Measurements from ENCODE around the gene IL15RA. TPM values are rescaled to one million over a fixed set of nuclear protein-coding genes. Genes with fewer than 3 reads are reported as not detected.

Gene IL15RA
- total and polyA plus RNA-seq, 2 donors from 2014 or later = 6.8 to 13.9 TPM

- Histone ChIP-seq H3K27ac (ENCODE audit: low read depth in 2 of 2, low read length in 2 of 2) (no peak overlapping the region), H3K27me3 (ENCODE audit: control insufficient read depth, insufficient read depth, low read length) (no peaks in the 10 kb centered on the region), H3K4me1 (ENCODE audit: control insufficient read depth in 2 of 3, insufficient read depth in 2 of 3, low read depth in 1 of 3, low read length in 3 of 3) (no peaks in the 10 kb centered on the region), H3K9me3 (ENCODE audit: control insufficient read depth in 2 of 3, insufficient read depth in 1 of 3, low read length in 3 of 3) (peaks cover 0 to 4% (median 4%) of the 10 kb centered on the region in 3 donors), H3K4me3 (ENCODE audit: low read length in 3 of 3) (no peak overlapping the region), H3K36me3 (ENCODE audit: control insufficient read depth in 2 of 3, insufficient read depth in 3 of 3, low read length in 3 of 3) (no peaks in the 10 kb centered on the region), H3K9ac (ENCODE audit: low read length in 3 of 3) (no peak overlapping the region)
- intact Hi-C loops (cut with DNase I) = no loop called here
- FAIRE-seq (no peak), DNase-seq (no peak)
- TF ChIP-seq, protein P1, sequence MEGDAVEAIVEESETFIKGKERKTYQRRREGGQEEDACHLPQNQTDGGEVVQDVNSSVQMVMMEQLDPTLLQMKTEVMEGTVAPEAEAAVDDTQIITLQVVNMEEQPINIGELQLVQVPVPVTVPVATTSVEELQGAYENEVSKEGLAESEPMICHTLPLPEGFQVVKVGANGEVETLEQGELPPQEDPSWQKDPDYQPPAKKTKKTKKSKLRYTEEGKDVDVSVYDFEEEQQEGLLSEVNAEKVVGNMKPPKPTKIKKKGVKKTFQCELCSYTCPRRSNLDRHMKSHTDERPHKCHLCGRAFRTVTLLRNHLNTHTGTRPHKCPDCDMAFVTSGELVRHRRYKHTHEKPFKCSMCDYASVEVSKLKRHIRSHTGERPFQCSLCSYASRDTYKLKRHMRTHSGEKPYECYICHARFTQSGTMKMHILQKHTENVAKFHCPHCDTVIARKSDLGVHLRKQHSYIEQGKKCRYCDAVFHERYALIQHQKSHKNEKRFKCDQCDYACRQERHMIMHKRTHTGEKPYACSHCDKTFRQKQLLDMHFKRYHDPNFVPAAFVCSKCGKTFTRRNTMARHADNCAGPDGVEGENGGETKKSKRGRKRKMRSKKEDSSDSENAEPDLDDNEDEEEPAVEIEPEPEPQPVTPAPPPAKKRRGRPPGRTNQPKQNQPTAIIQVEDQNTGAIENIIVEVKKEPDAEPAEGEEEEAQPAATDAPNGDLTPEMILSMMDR (IDR thresholded peaks at IDR 0.05; ENCODE audit: borderline replicate concordance, extremely low read depth, insufficient read depth) = no peak
Observed at GRCh38 chr10:5988336-5988920, 11.1 kb upstream of the IL15RA start.

GRCh38 chr10:5987747-5988146 is 10.4 kb upstream of the IL15RA start:
- no peak overlapping the region for H3K27ac ChIP-seq (ENCODE audit: low read depth in 2 of 2, low read length in 2 of 2)

GRCh38 chr10:5985029-5985428 is 7.7 kb upstream of the IL15RA start:
- no peak for DNase-seq
- H3K9ac ChIP-seq (ENCODE audit: low read length in 3 of 3) = no peak overlapping the region
- H3K4me1 ChIP-seq (ENCODE audit: control insufficient read depth in 2 of 3, insufficient read depth in 2 of 3, low read depth in 1 of 3, low read length in 3 of 3) = no peaks in the 10 kb centered on the region
- no peaks in the 10 kb centered on the region for H3K36me3 ChIP-seq (ENCODE audit: control insufficient read depth in 2 of 3, insufficient read depth in 3 of 3, low read length in 3 of 3)
- H3K9me3 ChIP-seq (ENCODE audit: control insufficient read depth in 2 of 3, insufficient read depth in 1 of 3, low read length in 3 of 3) = no peaks in the 10 kb centered on the region
- TF ChIP-seq, protein P1 (IDR thresholded peaks at IDR 0.05; ENCODE audit: borderline replicate concordance, extremely low read depth, insufficient read depth) = no peak
- no peak overlapping the region for H3K4me3 ChIP-seq (ENCODE audit: low read length in 3 of 3)
- no peak for FAIRE-seq
- H3K27ac ChIP-seq (ENCODE audit: low read depth in 2 of 2, low read length in 2 of 2) = no peak overlapping the region
- intact Hi-C loops (cut with DNase I) = no loop called here
- no peaks in the 10 kb centered on the region for H3K27me3 ChIP-seq (ENCODE audit: control insufficient read depth, insufficient read depth, low read length)

More at GRCh38 chr10:5987747-5988146, 10.4 kb upstream of the IL15RA start:
- FAIRE-seq (no peak), DNase-seq (no peak)
- Histone ChIP-seq H3K36me3 (ENCODE audit: control insufficient read depth in 2 of 3, insufficient read depth in 3 of 3, low read length in 3 of 3) (no peaks in the 10 kb centered on the region), H3K4me1 (ENCODE audit: control insufficient read depth in 2 of 3, insufficient read depth in 2 of 3, low read depth in 1 of 3, low read length in 3 of 3) (no peaks in the 10 kb centered on the region), H3K4me3 (ENCODE audit: low read length in 3 of 3) (no peak overlapping the region), H3K27me3 (ENCODE audit: control insufficient read depth, insufficient read depth, low read length) (no peaks in the 10 kb centered on the region), H3K9me3 (ENCODE audit: control insufficient read depth in 2 of 3, insufficient read depth in 1 of 3, low read length in 3 of 3) (peaks cover 0 to 4% (median 4%) of the 10 kb centered on the region in 3 donors), H3K9ac (ENCODE audit: low read length in 3 of 3) (no peak overlapping the region)
- TF ChIP-seq, protein P1 (IDR thresholded peaks at IDR 0.05; ENCODE audit: borderline replicate concordance, extremely low read depth, insufficient read depth) = no peak
- intact Hi-C loops (cut with DNase I) = no loop called here

DNA sequence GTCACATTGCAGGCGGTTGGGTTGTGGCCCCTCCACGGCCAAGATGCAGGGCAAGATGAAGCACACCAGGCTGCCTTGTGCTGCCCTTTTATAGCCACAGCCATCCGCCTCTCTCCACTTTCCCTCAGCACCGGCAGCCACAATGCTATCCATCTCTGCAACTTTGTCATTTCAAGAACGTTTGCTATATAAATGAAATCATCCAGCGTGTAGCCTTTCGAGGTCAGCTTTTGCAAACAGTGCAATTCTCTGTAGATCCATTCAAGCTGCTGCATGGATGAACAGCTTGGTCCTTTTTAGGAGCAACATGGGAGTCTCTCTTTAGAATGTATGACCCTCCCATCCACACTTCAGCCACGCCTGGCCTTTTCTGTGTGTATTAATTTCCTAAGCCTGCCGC is 6.4 kb upstream of the IL15RA start:
- Histone ChIP-seq H3K36me3 (ENCODE audit: control insufficient read depth in 2 of 3, insufficient read depth in 3 of 3, low read length in 3 of 3) (no peaks in the 10 kb centered on the region), H3K4me1 (ENCODE audit: control insufficient read depth in 2 of 3, insufficient read depth in 2 of 3, low read depth in 1 of 3, low read length in 3 of 3) (no peaks in the 10 kb centered on the region), H3K9ac (ENCODE audit: low read length in 3 of 3) (no peak overlapping the region), H3K27ac (ENCODE audit: low read depth in 2 of 2, low read length in 2 of 2) (no peak overlapping the region), H3K4me3 (ENCODE audit: low read length in 3 of 3) (no peak overlapping the region), H3K27me3 (ENCODE audit: control insufficient read depth, insufficient read depth, low read length) (no peaks in the 10 kb centered on the region), H3K9me3 (ENCODE audit: control insufficient read depth in 2 of 3, insufficient read depth in 1 of 3, low read length in 3 of 3) (no peaks in the 10 kb centered on the region)
- peak in 2 of 5 donors; percentile 39 to 83 for DNase-seq
- TF ChIP-seq, protein P1 (IDR thresholded peaks at IDR 0.05; ENCODE audit: borderline replicate concordance, extremely low read depth, insufficient read depth) = no peak
- FAIRE-seq = no peak
- intact Hi-C loops (cut with DNase I) = no loop called here
